Inferior parietal cortex (tissue), 1 donor: ENCODE results near the gene MDC1.
A peak's percentile ranks its signal among the peaks of the same experiment; 100 is the strongest.

ENCODE experiments used
- DNase-seq: peaks from one replicate; pipeline ENCODE4 v3.0.0-alpha.2; 2016; ENCODE audit errors: extremely low spot score

Gene MDC1

GRCh38 chr6:30707281-30707850, 9.7 kb downstream of the MDC1 start:
- no peak for DNase-seq

- DNase-seq, result no peak
Observed at GRCh38 chr6:30705620-30706019, 11.5 kb downstream of the MDC1 start.

- DNase-seq, result no peak
Observed at GRCh38 chr6:30703821-30704220, 13.3 kb downstream of the MDC1 start.

- DNase-seq, result no peak
Observed at GRCh38 chr6:30703011-30703410, 14.1 kb downstream of the MDC1 start.

GRCh38 chr6:30700340-30700739, 16.7 kb downstream of the MDC1 start:
- no peak for DNase-seq

- no peak for DNase-seq
Observed at GRCh38 chr6:30696432-30696831, 20.6 kb downstream of the MDC1 start.

GRCh38 chr6:30691208-30691847, 25.8 kb downstream of the MDC1 start:
- DNase-seq, result no peak

GRCh38 chr6:30690403-30691207, 26.5 kb downstream of the MDC1 start, which contains the start of gene NRM:
TSS of gene NRM (minus strand) at chr6:30690984. CDS start at chr6:30690974, 10 bp downstream.
- peak; percentile 77 for DNase-seq

GRCh38 chr6:30689985-30690384, 27.1 kb downstream of the MDC1 start:
- no peak for DNase-seq

GRCh38 chr6:30689022-30689865, 27.8 kb downstream of the MDC1 start:
- DNase-seq, result no peak

GRCh38 chr6:30688569-30688968, 28.5 kb downstream of the MDC1 start:
- DNase-seq, result no peak

GRCh38 chr6:30687659-30688431, 29.2 kb downstream of the MDC1 start:
- DNase-seq, result no peak

GRCh38 chr6:30686908-30687658, 30.0 kb downstream of the MDC1 start:
- peak; percentile 44 for DNase-seq

- no peak for DNase-seq
Observed at GRCh38 chr6:30686009-30686907, 30.8 kb downstream of the MDC1 start, which contains the start of gene PPP1R18. TSS of gene PPP1R18 (minus strand) at chr6:30686645. CDS start at chr6:30686018, 627 bp downstream.

- DNase-seq, result no peak
Observed at GRCh38 chr6:30685157-30686008, 31.7 kb downstream of the MDC1 start.

GRCh38 chr6:30684386-30685156, 32.5 kb downstream of the MDC1 start:
- no peak for DNase-seq

GRCh38 chr6:30683980-30684338, 33.1 kb downstream of the MDC1 start:
- no peak for DNase-seq
